SH-SY5Y (cell line): ENCODE data around the gene GAS6.

ENCODE experiments used
- GATA2 ChIP-seq: IDR thresholded peaks from 2 replicates; pipeline ENCODE4 v1.6.1; 2011; ENCODE audit warnings: mild to moderate bottlenecking, low read depth, low read length
- GATA3 ChIP-seq: IDR thresholded peaks from 2 replicates; pipeline ENCODE4 v1.6.1; 2011; ENCODE audit warnings: low read depth, mild to moderate bottlenecking, low read length, moderate library complexity

Gene GAS6

DNA sequence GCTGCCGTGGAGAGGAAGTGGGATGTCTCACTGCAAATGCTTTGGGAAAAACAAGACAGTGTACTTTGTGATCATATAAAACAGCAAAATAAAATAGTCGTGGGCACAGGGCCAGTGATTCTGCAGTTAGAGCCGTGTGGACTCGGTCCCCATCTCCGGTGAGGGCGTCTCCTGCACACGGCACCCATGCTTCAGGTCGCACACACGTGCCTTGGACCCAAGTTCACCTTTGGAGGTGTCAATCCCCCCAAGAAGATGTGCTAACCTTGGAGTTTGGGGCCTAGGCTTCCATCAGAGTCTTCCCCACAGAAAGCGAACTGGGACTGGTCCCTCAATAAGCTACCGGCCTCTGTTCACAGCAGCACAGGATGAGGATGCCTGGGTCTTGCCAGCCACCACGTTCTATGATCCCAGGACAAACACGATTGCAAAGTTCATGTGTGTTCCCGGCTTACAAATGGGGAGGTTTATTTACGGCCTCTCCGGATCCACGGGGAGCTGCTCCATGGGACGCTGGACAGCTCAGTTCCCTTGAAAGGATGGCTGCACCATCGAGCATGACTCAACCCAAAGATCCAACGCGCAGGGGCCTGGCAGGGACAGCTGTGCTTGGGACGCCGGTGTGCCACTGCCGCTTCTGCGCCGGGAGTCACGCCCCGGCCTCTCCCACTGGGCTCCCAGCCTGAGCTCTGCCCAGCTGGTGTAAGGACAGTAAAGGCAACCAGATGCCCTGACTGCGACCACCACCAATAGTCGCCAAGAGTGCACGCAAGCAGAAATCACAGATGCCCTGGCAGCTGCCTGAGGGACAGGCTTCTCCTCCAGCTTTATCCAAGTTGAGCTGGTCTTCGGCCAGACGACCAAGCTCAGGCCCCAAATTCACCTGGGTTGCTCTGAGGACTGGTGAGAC, 8.6 kb downstream of the GAS6 start:
- TF ChIP-seq GATA3 (no peak), GATA2 (no peak)

DNA sequence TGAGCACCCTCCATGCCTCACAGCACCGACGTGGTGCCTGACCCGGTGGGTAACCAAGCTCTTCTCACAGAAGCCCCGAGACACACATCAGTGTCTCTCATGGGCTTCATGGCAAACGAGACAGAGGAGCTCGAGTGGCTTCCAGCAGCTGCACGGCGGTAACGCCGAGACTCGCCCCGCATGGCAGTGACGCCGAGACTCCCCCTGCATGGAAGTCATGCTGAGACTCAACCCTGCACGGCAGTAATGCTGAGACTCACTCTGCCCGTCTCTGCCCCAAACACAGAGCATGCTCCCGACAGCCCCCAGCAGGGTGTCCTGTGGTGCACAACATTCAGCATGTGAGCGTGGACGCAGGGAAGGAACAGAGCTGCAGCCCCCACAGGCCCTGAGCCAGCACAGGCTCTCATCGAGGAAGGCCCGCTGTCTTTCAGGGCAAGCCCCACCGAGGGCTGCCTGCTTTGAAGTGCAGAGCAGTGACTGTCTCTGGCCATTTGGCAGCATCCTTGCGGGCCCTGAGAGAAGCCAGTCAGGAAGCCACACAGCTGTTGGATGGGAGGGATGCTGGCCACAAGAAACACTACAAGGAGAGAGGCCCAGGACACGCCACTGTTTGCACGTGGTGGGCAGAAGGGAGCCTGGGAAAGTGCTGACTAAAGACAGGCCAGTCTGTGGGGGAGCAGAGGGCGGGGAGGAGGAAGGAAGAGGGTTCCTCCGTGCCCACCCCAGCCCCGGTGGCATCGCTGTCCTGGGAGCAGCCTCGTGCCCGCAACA, 9.5 kb downstream of the GAS6 start:
- TF ChIP-seq GATA3: no peak
- TF ChIP-seq GATA2: no peak

DNA sequence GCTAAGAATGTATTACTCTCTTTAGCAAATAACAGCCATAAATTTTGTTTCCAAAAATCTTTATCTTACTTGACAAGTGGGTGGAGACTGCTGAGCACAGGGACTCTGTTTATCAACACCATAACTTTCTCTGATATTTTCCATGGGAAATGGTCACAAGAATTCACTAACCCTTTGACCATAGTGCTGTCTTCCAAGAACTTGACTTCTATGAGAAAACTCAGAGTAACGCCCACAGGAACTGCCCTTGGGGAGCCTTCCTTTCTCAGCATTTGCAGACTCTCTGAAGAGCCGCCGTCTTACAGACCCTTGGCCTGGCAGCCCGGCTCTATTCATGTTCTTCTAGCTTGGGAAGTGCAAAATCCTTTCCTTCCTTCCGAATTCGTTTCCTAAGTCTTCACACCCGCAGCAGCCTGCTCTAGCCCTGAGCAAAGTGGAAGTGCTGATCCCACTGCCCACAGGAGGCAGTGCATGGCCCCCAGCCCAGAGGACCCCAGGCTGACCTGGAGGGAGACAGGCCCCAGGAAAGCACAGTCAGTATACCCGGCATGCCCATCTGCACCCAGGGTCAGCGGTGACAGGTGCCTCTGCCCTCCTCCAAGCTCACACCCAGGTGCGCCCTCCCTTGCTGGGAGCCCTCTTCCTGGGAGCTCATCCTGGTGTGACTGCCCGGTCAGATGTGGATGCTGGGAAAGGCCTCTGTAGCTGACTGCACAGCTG, 10.2 kb downstream of the GAS6 start:
- no peak for TF ChIP-seq GATA3
- TF ChIP-seq GATA2: no peak

GRCh38 chr13:113852536-113853517, 11.0 kb downstream of the GAS6 start:
- TF ChIP-seq GATA2 (no peak), GATA3 (no peak)

DNA sequence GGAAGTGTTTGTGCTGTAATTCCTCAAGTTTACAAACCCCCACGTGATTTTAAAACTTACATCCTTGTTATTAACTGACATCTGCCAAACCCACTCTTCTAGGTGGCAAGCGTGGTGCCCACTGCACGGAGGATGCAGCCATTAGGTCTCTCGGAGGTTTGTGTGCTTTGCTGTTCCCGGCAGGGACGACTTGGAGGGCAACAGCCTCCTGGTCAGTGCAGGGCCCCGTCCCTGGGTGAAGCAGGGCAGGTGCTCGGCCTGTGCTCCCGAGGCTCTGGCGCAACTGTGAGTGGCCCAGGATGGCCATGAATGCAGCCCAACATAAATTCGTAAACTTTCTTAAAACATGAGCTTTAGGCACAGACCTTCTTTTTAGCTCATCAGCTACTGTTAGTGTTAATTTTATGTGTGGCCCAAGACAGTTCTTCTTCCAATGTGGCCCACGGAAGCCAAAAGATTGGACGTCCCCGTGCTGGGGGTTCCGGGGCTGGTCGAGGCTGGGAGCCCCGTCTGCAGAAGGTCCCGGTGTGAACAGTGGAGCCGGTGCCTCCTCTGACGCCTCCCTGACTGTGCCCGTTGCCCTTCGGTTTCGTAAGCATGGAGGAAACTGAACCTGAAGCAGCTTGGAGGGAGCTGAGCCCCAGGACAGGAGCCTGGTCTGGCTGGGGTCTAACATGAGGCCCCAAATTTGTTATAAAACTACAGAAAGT, 11.9 kb downstream of the GAS6 start:
- no peak for TF ChIP-seq GATA2
- TF ChIP-seq GATA3: no peak

DNA sequence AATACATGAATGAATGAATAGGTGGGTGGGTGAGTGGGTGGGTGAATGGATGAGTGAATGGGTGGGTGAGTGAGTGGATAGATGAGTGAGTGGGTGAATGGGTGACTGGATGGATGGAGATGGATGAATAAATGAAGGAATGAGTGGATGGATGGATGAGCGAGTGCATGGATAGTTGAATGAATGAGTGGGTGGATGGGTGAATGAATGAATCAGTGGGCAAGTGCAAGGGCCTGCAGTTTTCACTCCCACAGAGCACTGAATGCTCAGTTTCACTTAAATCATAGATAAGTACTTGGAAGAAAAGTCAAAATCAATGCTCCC, 12.4 kb downstream of the GAS6 start:
- TF ChIP-seq GATA2 (no peak), GATA3 (no peak)

DNA sequence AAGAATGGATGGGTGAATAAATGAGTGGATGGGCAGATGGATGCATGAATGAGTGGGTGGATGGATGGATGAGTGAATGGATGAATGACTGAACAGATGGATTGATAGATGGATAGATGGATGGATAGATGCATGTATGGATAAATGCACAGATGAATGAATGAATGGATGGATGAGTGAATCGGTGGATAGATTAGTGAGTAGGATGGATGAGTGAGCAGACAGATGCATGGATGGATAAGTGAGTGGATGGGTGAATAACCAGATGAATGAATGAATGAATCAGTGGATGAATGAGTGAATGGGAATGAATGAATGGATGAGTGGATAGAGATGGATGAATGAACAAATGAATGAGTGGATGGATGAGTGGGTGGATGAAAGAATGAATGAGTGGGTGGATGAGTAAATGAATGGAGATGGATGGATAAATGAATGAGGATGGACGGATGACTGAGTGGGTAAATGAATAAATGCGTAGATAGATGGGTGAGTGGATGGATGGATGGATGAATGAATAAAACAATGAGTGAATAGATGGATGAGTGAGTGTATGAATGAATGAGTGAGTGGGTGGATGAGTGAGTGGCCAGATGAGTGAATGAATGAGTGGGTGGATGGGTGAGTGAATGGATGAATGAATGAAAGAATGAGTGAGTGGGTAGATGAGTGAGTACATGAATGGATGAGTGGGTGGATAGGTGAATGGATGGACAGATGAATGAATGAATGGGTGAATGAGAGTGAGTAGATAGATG, 13.0 kb downstream of the GAS6 start:
- TF ChIP-seq GATA3 (no peak), GATA2 (no peak)

DNA sequence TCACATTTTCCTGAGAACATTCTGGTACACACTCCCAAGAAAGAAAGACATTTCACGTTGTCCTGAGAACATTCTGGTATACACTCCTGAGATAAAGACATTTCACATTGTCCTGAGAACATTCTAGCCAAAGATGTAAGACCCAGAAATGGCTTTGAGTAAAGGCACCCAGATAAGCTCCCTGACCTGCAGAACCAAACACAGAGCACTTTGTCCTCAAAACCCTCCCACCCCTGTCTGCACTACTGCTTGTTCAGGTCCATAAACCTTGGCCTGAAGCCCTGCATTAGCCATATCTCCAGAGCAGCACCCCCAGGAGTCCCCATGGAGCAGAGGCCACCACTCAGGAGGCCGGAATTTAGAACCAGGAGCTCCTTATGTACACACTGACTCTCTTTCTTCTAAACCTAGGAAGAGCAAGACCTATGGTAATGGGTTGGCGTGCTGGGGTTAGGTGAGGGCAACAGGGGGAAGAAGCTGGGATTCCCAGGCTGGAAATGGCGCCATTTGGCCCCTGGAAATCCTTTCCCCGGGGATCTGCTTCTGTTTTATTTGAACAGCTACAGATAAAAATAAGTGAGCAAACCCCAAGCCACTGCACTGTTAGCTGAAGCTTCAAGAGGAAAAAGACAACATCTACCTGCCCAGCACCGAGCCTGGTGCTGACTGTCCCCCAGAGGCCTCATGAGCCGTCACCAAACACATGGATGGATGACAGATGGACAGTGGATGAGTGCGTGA, 13.7 kb downstream of the GAS6 start:
- TF ChIP-seq GATA2 (no peak), GATA3 (no peak)

- TF ChIP-seq GATA3 (no peak), GATA2 (no peak)
Observed at GRCh38 chr13:113849546-113849945, 14.3 kb downstream of the GAS6 start.

DNA sequence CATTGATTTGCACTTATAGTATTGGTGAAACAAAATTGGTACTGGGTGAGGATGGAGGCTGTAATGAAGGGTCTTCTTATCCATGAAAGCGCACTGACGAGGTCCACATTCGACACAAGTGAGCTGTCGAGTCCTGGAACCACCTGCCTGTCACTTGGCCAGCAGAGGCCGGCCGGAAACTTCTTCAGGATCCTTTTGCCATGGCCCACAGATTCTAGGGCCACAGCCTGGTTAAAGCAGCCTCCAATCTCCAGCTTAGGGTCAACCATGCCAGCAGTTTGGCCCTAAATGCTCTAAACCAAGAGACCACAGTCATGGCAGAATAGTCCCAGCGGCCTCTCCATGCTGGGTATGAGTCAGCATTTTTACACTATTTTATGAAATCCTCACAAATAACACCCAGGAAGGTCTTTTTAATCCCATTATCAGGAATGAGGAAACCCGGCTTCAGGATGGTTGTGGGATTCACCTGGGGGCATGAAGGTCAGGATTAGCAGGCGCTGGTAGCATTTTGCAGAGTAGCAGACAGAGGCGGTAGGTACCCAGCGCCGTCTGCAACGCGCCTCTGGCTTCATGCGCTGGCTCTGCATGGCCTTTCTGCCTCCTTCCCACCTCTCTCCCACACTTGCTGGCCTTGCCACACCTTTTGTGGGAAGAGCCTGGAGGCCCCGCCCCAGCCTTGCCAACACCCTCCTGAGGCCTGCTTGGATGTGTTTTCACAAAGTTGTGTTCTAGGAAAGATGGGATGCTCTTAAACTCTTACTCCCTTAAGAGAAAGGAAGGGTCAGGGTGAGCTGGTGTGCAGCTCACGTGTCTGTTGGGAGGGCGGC, 15.2 kb downstream of the GAS6 start:
- TF ChIP-seq GATA3 (no peak), GATA2 (no peak)

- no peak for TF ChIP-seq GATA3
- TF ChIP-seq GATA2: no peak
Observed at GRCh38 chr13:113848020-113848419, 15.9 kb downstream of the GAS6 start.
